Prostate gland (tissue), 2 donors: ENCODE measurements around the gene LYPD8. TPM values are rescaled to one million over a fixed set of nuclear protein-coding genes. Genes with fewer than 3 reads are reported as not detected.
"Not testable (repeated sequence)": the region's sequence is repeated elsewhere in the genome, so short reads cannot be mapped to it uniquely, and the experiment has no call there.

ENCODE experiments used
- DNase-seq: peaks from one replicate; pipeline ENCODE4 v3.0.0-alpha.2; 2019; ENCODE audit warnings: low spot score
- H3K27ac ChIP-seq, 2 donors: fragments of 200-600 bp; sonication (generic); 2 replicates each; pipeline ENCODE4 v1.5.1; 2017 to 2019
- H3K27me3 ChIP-seq: fragments of 200-600 bp; sonication (generic); replicated peaks from 2 replicates; pipeline ENCODE4 v1.5.1; 2019; ENCODE audit not compliant: insufficient read depth
- H3K36me3 ChIP-seq, 2 donors: fragments of 200-600 bp; sonication (generic); 1 replicate in 1 of 2; 2 replicates in 1 of 2; pipeline versions ENCODE4 v1.5.1 to v1.8.1; 2017 to 2019
- H3K4me1 ChIP-seq: fragments of 200-600 bp; sonication (generic); replicated peaks from 2 replicates; pipeline ENCODE4 v1.5.1; 2019
- H3K4me3 ChIP-seq, 2 donors: fragments of 200-600 bp; sonication (generic); 2 replicates each; pipeline ENCODE4 v1.5.1; 2017 to 2019
- H3K9me3 ChIP-seq: fragments of 200-600 bp; sonication (generic); 2 replicates; pipeline ENCODE4 v1.5.1; 2017
- POLR2A ChIP-seq: fragments of 450-650 bp; IDR thresholded peaks from one replicate; pipeline ENCODE4 v1.6.1; 2016; ENCODE audit warnings: antibody characterized with exemption, mild to moderate bottlenecking
- POLR2AphosphoS5 ChIP-seq: sonication (generic); formaldehyde crosslinking; IDR thresholded peaks from one replicate; pipeline ENCODE4 v1.6.1; 2017; ENCODE audit warnings: antibody characterized with exemption
- WGBS: methylation state at CpG from one replicate; pipeline ENCODE4 v1.1.5; 2018; 5-methylcytosine and 5-hydroxymethylcytosine counted together
- intact Hi-C: fragments of 100-400 bp; cut with DNase I; formaldehyde crosslinking; loops from one replicate; pipeline ENCODE4 v1.14.2; 2022
- total RNA-seq, 2 donors: library from RNA; depleted of rRNA; stranded (reverse); fragments of >200 nt; gene quantifications; one replicate each; pipeline ENCODE4 v1.1.0, GENCODE V29; 2016
- TF ChIP-seq, protein P1 (sequence below), 4 experiments: fragments of 200-600 bp in 2 of 4; fragments of 450-650 bp in 2 of 4; sonication (generic) in 2 of 4; IDR thresholded peaks; 1 replicate in 3 of 4; 2 replicates in 1 of 4; pipeline ENCODE4 v1.5.1; 2016 to 2019; ENCODE audit warnings: antibody characterized with exemption in 4 of 4, mild to moderate bottlenecking in 2 of 4, moderate library complexity in 2 of 4

The LYPD8 gene
- total RNA-seq, 2 donors from 2014 or later, result not detected

- DNase-seq, result no peak
- intact Hi-C loops, result no loop called here
- Histone ChIP-seq H3K36me3 (no peaks in the 10 kb centered on the region), H3K9me3 (no peaks in the 10 kb centered on the region), H3K27ac (no peak overlapping the region), H3K4me1 (peaks cover 2% of the 10 kb centered on the region), H3K4me3 (no peak overlapping the region), H3K27me3 (no peaks in the 10 kb centered on the region)
- TF ChIP-seq, protein P1, sequence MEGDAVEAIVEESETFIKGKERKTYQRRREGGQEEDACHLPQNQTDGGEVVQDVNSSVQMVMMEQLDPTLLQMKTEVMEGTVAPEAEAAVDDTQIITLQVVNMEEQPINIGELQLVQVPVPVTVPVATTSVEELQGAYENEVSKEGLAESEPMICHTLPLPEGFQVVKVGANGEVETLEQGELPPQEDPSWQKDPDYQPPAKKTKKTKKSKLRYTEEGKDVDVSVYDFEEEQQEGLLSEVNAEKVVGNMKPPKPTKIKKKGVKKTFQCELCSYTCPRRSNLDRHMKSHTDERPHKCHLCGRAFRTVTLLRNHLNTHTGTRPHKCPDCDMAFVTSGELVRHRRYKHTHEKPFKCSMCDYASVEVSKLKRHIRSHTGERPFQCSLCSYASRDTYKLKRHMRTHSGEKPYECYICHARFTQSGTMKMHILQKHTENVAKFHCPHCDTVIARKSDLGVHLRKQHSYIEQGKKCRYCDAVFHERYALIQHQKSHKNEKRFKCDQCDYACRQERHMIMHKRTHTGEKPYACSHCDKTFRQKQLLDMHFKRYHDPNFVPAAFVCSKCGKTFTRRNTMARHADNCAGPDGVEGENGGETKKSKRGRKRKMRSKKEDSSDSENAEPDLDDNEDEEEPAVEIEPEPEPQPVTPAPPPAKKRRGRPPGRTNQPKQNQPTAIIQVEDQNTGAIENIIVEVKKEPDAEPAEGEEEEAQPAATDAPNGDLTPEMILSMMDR (IDR thresholded peaks at IDR 0.05), result no peak
- TF ChIP-seq POLR2AphosphoS5, result no peak
- TF ChIP-seq POLR2A, result no peak
- WGBS, result 80% methylated on average over 3 of the region's 3 CpGs
Measured at GRCh38 chr1:248798791-248799190, 43.2 kb upstream of the LYPD8 start.

DNA sequence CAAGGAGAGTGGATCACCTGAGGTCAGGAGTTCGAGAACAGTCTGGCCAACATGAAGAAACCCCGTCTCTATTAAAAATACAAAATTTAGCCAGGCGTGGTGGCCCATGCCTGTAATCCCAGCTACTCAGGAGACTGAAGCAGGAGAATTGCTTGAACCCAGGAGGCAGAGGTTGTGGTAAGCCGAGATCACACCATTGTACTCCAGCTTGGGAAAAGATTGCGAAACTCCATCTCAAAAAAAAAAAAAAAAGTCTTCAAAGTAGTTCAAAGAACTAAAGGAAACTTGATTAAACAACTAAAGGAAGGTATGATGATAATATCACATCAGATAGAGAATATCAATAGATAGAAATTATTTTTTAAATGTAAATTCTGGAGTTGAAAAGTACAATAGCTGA, 39.1 kb upstream of the LYPD8 start:
- H3K4me3 ChIP-seq, H3K9me3 ChIP-seq, H3K27ac ChIP-seq, intact Hi-C loops, H3K36me3 ChIP-seq, H3K27me3 ChIP-seq, DNase-seq, H3K4me1 ChIP-seq: not testable (repeated sequence)
- WGBS, result 94% methylated on average over 5 of the region's 5 CpGs

GRCh38 chr1:248793592-248793991, 38.0 kb upstream of the LYPD8 start:
- no peaks in the 10 kb centered on the region for H3K27me3 ChIP-seq
- H3K4me3 ChIP-seq, result no peak overlapping the region
- H3K4me1 ChIP-seq, result no peaks in the 10 kb centered on the region
- no peaks in the 10 kb centered on the region for H3K36me3 ChIP-seq
- DNase-seq, result no peak
- H3K27ac ChIP-seq, result no peak overlapping the region
- intact Hi-C loops, result no loop called here
- H3K9me3 ChIP-seq, result no peaks in the 10 kb centered on the region
- TF ChIP-seq, protein P1 (IDR thresholded peaks at IDR 0.05), result no peak
- TF ChIP-seq POLR2A (no peak), POLR2AphosphoS5 (no peak)

- intact Hi-C loops, result no loop called here
- 92% methylated on average over 5 of the region's 5 CpGs for WGBS
- H3K36me3 ChIP-seq, result no peaks in the 10 kb centered on the region
Measured at GRCh38 chr1:248792342-248792741, 36.8 kb upstream of the LYPD8 start.

GRCh38 chr1:248791010-248791409, 35.5 kb upstream of the LYPD8 start:
- no peak for DNase-seq
- intact Hi-C loops, result no loop called here
- Histone ChIP-seq H3K9me3 (no peaks in the 10 kb centered on the region), H3K27ac (no peak overlapping the region), H3K4me1 (no peaks in the 10 kb centered on the region), H3K27me3 (no peaks in the 10 kb centered on the region), H3K4me3 (no peak overlapping the region), H3K36me3 (no peaks in the 10 kb centered on the region)
- TF ChIP-seq, protein P1 (IDR thresholded peaks at IDR 0.05), result no peak
- no peak for TF ChIP-seq POLR2AphosphoS5
- 79% methylated on average over 4 of the region's 4 CpGs for WGBS

More at GRCh38 chr1:248792342-248792741, 36.8 kb upstream of the LYPD8 start:
- TF ChIP-seq POLR2AphosphoS5, result no peak
- no peak for TF ChIP-seq POLR2A
- TF ChIP-seq, protein P1 (IDR thresholded peaks at IDR 0.05), result no peak
- H3K27ac ChIP-seq, result no peak overlapping the region
- no peaks in the 10 kb centered on the region for H3K4me1 ChIP-seq
- no peak overlapping the region for H3K4me3 ChIP-seq
- no peak for DNase-seq
- H3K27me3 ChIP-seq, result no peaks in the 10 kb centered on the region
- H3K9me3 ChIP-seq, result no peaks in the 10 kb centered on the region
